ENCODE measurements around the gene SPATS2. TPM values are rescaled to one million over a fixed set of nuclear protein-coding genes. Genes with fewer than 3 reads are reported as not detected.

SPATS2 gene
- total RNA-seq, 2 experiments from 2014 or later, result 6.1 to 6.4 TPM

GRCh38 chr12:49366652-49367380 is 446 bp upstream of the SPATS2 start:
- DNase-seq, result peak; percentile 69 to 92 (median 81)
- Histone ChIP-seq H3K4me3 (ENCODE audit: low read length) (peak overlapping the region; percentile 88), H3K27ac (ENCODE audit: low read depth in 1 of 2, low read length in 2 of 2) (peak overlapping the region; percentile 66 to 70), H3K36me3 (ENCODE audit: insufficient read depth, low read length) (no peaks in the 10 kb centered on the region), H3K9me3 (ENCODE audit: control insufficient read depth in 1 of 2, insufficient read depth in 1 of 2, low read length in 2 of 2) (no peaks in the 10 kb centered on the region), H3K27me3 (ENCODE audit: control insufficient read depth in 1 of 2, insufficient read depth in 2 of 2, low read length in 2 of 2) (no peaks in the 10 kb centered on the region), H3K4me1 (ENCODE audit: insufficient read depth, low read length) (peaks cover 15% of the 10 kb centered on the region)
- ChIA-PET POLR2A (interaction anchor here (0.6 to 2.2 kb wide), 42 partner anchors 9 to 1659 kb away, joined by 3 to 24 read pairs (median 5); partner anchors contain the start of genes BCDIN3D, DDX23, DNAJC22 and KCNH3), CTCF (interaction anchor here (0.7 to 7.0 kb wide), 10 partner anchors 9 to 745 kb away, joined by 3 to 33 read pairs (median 6); partner anchors contain the start of genes COX14, DNAJC22, PRPF40B and TROAP)
- H3K4me3 Mint-ChIP-seq, result peak overlapping the region; percentile 99
- H3K27ac Mint-ChIP-seq, result peak overlapping the region; percentile 76
- H3K27me3 Mint-ChIP-seq, result no peaks in the 10 kb centered on the region
- no peak for TF ChIP-seq CTCF (IDR thresholded peaks at IDR 0.05)
- H3K4me1 Mint-ChIP-seq (ENCODE audit: low read depth), result peaks cover 30% of the 10 kb centered on the region
- intact Hi-C loops (cut with DNase I, micrococcal nuclease), result loop anchor here in 1 of 2 experiments (10.0 kb wide), 1 partner anchor 338 kb away; the partner anchor contains the start of gene FMNL3
- H3K36me3 Mint-ChIP-seq (ENCODE audit: low read depth), result peaks cover 9% of the 10 kb centered on the region
- ATAC-seq (ENCODE audit: poor library complexity), result peak; percentile 82
- no peaks in the 10 kb centered on the region for H3K9me3 Mint-ChIP-seq

GRCh38 chr12:49368240-49368600 is 958 bp downstream of the SPATS2 start:
- H3K36me3 ChIP-seq (ENCODE audit: insufficient read depth, low read length), result no peaks in the 10 kb centered on the region
- no peaks in the 10 kb centered on the region for H3K9me3 Mint-ChIP-seq
- no peaks in the 10 kb centered on the region for H3K9me3 ChIP-seq (ENCODE audit: control insufficient read depth in 1 of 2, insufficient read depth in 1 of 2, low read length in 2 of 2)
- ChIA-PET CTCF (interaction anchor here (0.7 to 7.0 kb wide), 2 partner anchors 21 to 1914 kb away, joined by 3 to 33 read pairs; partner anchors contain the start of gene DNAJC22), POLR2A (interaction anchor here (1.3 to 1.6 kb wide), 3 partner anchors 32 to 180 kb away, joined by 3 to 11 read pairs (median 4); partner anchors contain the start of gene TUBA1A)
- no peaks in the 10 kb centered on the region for H3K27me3 Mint-ChIP-seq
- peaks cover 9% of the 10 kb centered on the region for H3K36me3 Mint-ChIP-seq (ENCODE audit: low read depth)
- intact Hi-C loops (cut with DNase I, micrococcal nuclease), result loop anchor here in 1 of 2 experiments (10.0 kb wide), 1 partner anchor 337 kb away; the partner anchor contains the start of gene FMNL3
- peak overlapping the region; percentile 76 for H3K27ac Mint-ChIP-seq
- peaks cover 30% of the 10 kb centered on the region for H3K4me1 Mint-ChIP-seq (ENCODE audit: low read depth)
- peak overlapping the region; percentile 88 for H3K4me3 ChIP-seq (ENCODE audit: low read length)
- no peak for ATAC-seq (ENCODE audit: poor library complexity)
- H3K27ac ChIP-seq (ENCODE audit: low read depth in 1 of 2, low read length in 2 of 2), result no peak overlapping the region
- no peaks in the 10 kb centered on the region for H3K27me3 ChIP-seq (ENCODE audit: control insufficient read depth in 1 of 2, insufficient read depth in 2 of 2, low read length in 2 of 2)
- H3K4me3 Mint-ChIP-seq, result peak overlapping the region; percentile 99
- peaks cover 15% of the 10 kb centered on the region for H3K4me1 ChIP-seq (ENCODE audit: insufficient read depth, low read length)
- no peak for DNase-seq
- no peak for TF ChIP-seq CTCF (IDR thresholded peaks at IDR 0.05)

- Histone ChIP-seq H3K9me3 (ENCODE audit: control insufficient read depth in 1 of 2, insufficient read depth in 1 of 2, low read length in 2 of 2) (no peaks in the 10 kb centered on the region), H3K27ac (ENCODE audit: low read depth in 1 of 2, low read length in 2 of 2) (no peak overlapping the region), H3K36me3 (ENCODE audit: insufficient read depth, low read length) (no peaks in the 10 kb centered on the region), H3K4me1 (ENCODE audit: insufficient read depth, low read length) (peaks cover 15% of the 10 kb centered on the region), H3K27me3 (ENCODE audit: control insufficient read depth in 1 of 2, insufficient read depth in 2 of 2, low read length in 2 of 2) (no peaks in the 10 kb centered on the region), H3K4me3 (ENCODE audit: low read length) (no peak overlapping the region)
- H3K4me3 Mint-ChIP-seq, result peak overlapping the region; percentile 71
- peaks cover 9% of the 10 kb centered on the region for H3K36me3 Mint-ChIP-seq (ENCODE audit: low read depth)
- ATAC-seq (ENCODE audit: poor library complexity) (no peak), DNase-seq (peak in 3 of 14 experiments; percentile 17 to 61 (median 50))
- POLR2A ChIA-PET, result interaction anchor here (1.2 to 1.3 kb wide), 2 partner anchors 20 to 106 kb away, joined by 3 to 5 read pairs; no protein-coding TSS in a partner anchor
- intact Hi-C loops (cut with DNase I, micrococcal nuclease), result loop anchor here in 1 of 2 experiments (10.0 kb wide), 1 partner anchor 335 kb away; the partner anchor contains the start of gene FMNL3
- H3K4me1 Mint-ChIP-seq (ENCODE audit: low read depth), result peaks cover 30% of the 10 kb centered on the region
- no peaks in the 10 kb centered on the region for H3K27me3 Mint-ChIP-seq
- H3K27ac Mint-ChIP-seq, result peak overlapping the region; percentile 76
- CTCF ChIA-PET, result interaction anchor here (1.3 to 7.0 kb wide), 3 partner anchors 22 to 144 kb away, joined by 3 to 33 read pairs (median 6); partner anchors contain the start of gene DNAJC22
- no peak for TF ChIP-seq CTCF (IDR thresholded peaks at IDR 0.05)
- no peaks in the 10 kb centered on the region for H3K9me3 Mint-ChIP-seq
These were observed 2.3 kb downstream of the SPATS2 start for GRCh38 chr12:49369411-49370145.

All from CD4-positive, alpha-beta T cell (primary cell).